Stimulated activated CD4-positive, alpha-beta T cell treated with anti-CD3 and anti-CD28 coated beads, Interleukin-1b, Interleukin-23, amount 100 ng/mL, for 1 hour (primary cell): ENCODE data around the gene NKAPL.
"Not testable (repeated sequence)": the region's sequence is repeated elsewhere in the genome, so short reads cannot be mapped to it uniquely, and the experiment has no call there.

Experiments
- DNase-seq, 2 donors: peaks; one replicate each; pipeline ENCODE4 v3.0.0-alpha.2; 2020; ENCODE audit warnings: low read depth in 2 of 2

The NKAPL gene

GRCh38 chr6:28296520-28297060 is 37.5 kb downstream of the NKAPL start:
- no peak for DNase-seq

- no peak for DNase-seq
Measured at GRCh38 chr6:28303570-28303969, 44.5 kb downstream of the NKAPL start.

DNA sequence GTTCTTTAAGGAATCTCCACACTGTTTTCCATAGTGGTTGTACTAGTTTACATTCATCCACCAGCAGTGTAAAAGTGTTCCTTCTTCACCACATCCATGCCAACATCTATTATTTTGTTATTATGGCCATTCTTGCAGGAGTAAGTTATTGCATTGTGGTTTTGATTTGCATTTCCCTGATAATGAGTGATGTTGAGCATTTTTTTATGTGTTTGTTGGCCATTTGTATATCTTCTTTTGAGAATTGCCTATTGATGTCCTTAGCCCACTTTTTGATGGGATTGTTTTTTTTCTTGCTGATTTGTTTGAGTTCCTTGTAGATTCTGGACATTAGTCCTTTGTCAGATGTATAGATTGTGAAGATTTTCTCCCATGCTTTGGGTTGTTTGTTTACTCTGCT is 47.3 kb downstream of the NKAPL start:
- DNase-seq, result not testable (repeated sequence)
